Caco-2 (cell line): ENCODE results near the gene BLOC1S3. TPM values are rescaled to one million over a fixed set of nuclear protein-coding genes. Genes with fewer than 3 reads are reported as not detected.

Experiments
- BruUV-seq: library from RNA; stranded (reverse); fragments of 400-500 nt; replicated peaks from 2 replicates; lab custom pipeline; 2021; lab: Mats Ljungman, UMichigan
- CTCF ChIA-PET: fragments of 300-600 bp; sonication (Branson Sonifier 250); formaldehyde crosslinking; loops from one replicate; lab custom pipeline; 2022; ENCODE audit warnings: antibody characterized with exemption; lab: Charles Lee
- POLR2A ChIA-PET: fragments of 300-600 bp; sonication (Branson Sonifier 250); formaldehyde crosslinking; loops from one replicate; lab custom pipeline; 2022; ENCODE audit warnings: antibody characterized with exemption; lab: Charles Lee
- DNase-seq, 2 experiments: peaks; one replicate each; pipeline versions ENCODE4 v3.0.0 to v3.0.0-alpha.2; 2020 to 2022
- H3K27me3 ChIP-seq: replicated peaks from 2 replicates; pipeline ENCODE4 v1.6.0; 2011; ENCODE audit warnings: low read length; ENCODE audit not compliant: control insufficient read depth, insufficient read depth
- H3K36me3 ChIP-seq: 2 replicates; pipeline ENCODE4 v1.5.1; 2011; ENCODE audit warnings: low read length; ENCODE audit not compliant: control insufficient read depth, insufficient read depth
- H3K4me1 ChIP-seq: fragments of 250-450 bp; sonication (Bioruptor Pico); 2 replicates; pipeline ENCODE4 v1.5.1; 2020; ENCODE audit warnings: mild to moderate bottlenecking
- H3K4me3 ChIP-seq: 2 replicates; pipeline ENCODE4 v1.5.1; 2011; ENCODE audit warnings: low read depth, mild to moderate bottlenecking, control low read depth, low read length
- H3K9me3 ChIP-seq: fragments of 250-450 bp; sonication (Bioruptor Pico); 2 replicates; pipeline ENCODE4 v1.5.1; 2020; ENCODE audit warnings: mild to moderate bottlenecking, moderate library complexity
- H3K27ac Mint-ChIP-seq: one replicate; pipeline ENCODE4 v1.8.0; 2022; ENCODE audit warnings: mixed read lengths; ENCODE audit not compliant: unreplicated experiment
- H3K27me3 Mint-ChIP-seq: one replicate; pipeline ENCODE4 v1.8.0; 2022; ENCODE audit warnings: mixed read lengths; ENCODE audit not compliant: insufficient read depth, unreplicated experiment
- H3K36me3 Mint-ChIP-seq: one replicate; pipeline ENCODE4 v1.8.0; 2022; ENCODE audit warnings: mild to moderate bottlenecking, mixed read lengths; ENCODE audit not compliant: insufficient read depth, unreplicated experiment
- H3K4me1 Mint-ChIP-seq: one replicate; pipeline ENCODE4 v1.8.0; 2022; ENCODE audit warnings: low read depth, mixed read lengths; ENCODE audit not compliant: unreplicated experiment
- H3K4me3 Mint-ChIP-seq: one replicate; pipeline ENCODE4 v1.8.0; 2022; ENCODE audit warnings: mild to moderate bottlenecking, moderate library complexity, mixed read lengths; ENCODE audit not compliant: unreplicated experiment
- H3K9me3 Mint-ChIP-seq: one replicate; pipeline ENCODE4 v1.8.0; 2022; ENCODE audit warnings: mixed read lengths; ENCODE audit not compliant: unreplicated experiment
- CTCF ChIP-seq, 2 experiments: fragments of 200-600 bp in 1 of 2; IDR thresholded peaks; 1 replicate in 1 of 2; 2 replicates in 1 of 2; pipeline versions ENCODE4 v1.5.1 to v1.8.0; 2011 to 2022; ENCODE audit warnings: antibody characterized with exemption in 1 of 2, control low read depth in 1 of 2, inconsistent platforms in 1 of 2, low read depth in 1 of 2, low read length in 1 of 2, mild to moderate bottlenecking in 1 of 2, moderate library complexity in 1 of 2; ENCODE audit not compliant: insufficient read depth in 1 of 2, severe bottlenecking in 1 of 2, unreplicated experiment in 1 of 2
- intact Hi-C: fragments of 100-400 bp; cut with micrococcal nuclease; formaldehyde crosslinking; loops from one replicate; pipeline ENCODE4 v1.10.0; 2022; ENCODE audit not compliant: unreplicated experiment
- total RNA-seq: library from RNA; stranded (reverse); gene quantifications from 2 replicates; pipeline ENCODE4 v1.2.3, GENCODE V29; 2022

The BLOC1S3 gene
- total RNA-seq, 1 experiment from 2014 or later = 20.4 TPM

DNA sequence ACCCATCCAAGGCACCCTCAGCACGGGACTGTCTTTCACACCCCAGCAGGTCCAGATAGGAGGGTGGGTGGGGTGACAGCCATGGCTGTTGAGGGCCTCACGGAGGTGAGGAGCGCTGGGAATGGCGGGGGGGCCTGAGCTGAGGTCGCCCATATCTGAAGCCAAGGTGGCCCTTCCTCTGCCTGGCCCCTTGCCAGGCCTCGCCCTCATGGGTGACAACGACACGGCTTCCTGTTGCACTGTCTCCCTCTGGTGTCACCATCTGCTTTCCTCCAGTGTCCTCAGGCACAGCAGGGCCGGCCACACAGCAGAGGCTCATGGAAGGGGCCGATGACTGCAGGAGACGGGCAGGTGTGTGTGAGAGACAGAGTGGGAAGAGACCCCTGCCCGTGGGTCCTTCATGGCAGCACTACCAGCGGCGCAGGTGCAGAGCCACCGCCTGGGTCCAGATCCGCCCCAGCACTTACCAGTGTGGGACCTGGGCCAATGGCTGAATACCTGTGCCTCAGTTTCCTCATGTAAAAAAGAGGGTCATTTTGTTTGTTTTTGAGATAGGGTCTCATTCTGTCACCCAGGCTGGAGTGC is 9.7 kb upstream of the BLOC1S3 start:
- Mint-ChIP-seq H3K36me3 (no peaks in the 10 kb centered on the region), H3K27me3 (no peaks in the 10 kb centered on the region), H3K9me3 (no peaks in the 10 kb centered on the region), H3K27ac (no peak overlapping the region), H3K4me3 (no peak overlapping the region), H3K4me1 (peaks cover 9% of the 10 kb centered on the region)
- TF ChIP-seq CTCF (IDR thresholded peaks at IDR 0.05; ENCODE audit: insufficient read depth in 1 of 2, low read depth in 1 of 2, low read length in 1 of 2, severe bottlenecking in 1 of 2, unreplicated experiment in 1 of 2) = no peak
- Histone ChIP-seq H3K4me3 (no peak overlapping the region), H3K27me3 (no peaks in the 10 kb centered on the region), H3K4me1 (no peaks in the 10 kb centered on the region; the same call in 1 of the 2 replicates), H3K36me3 (peaks cover 3% of the 10 kb centered on the region; the same call in 1 of the 2 replicates), H3K9me3 (no peaks in the 10 kb centered on the region)
- DNase-seq = no peak
- ChIA-PET POLR2A (no interaction called here), CTCF (no interaction called here)
- no TSS peak for BruUV-seq
- intact Hi-C loops = no loop called here

GRCh38 chr19:45169602-45170001 is 9.0 kb upstream of the BLOC1S3 start:
- BruUV-seq = no TSS peak
- no peak overlapping the region for H3K27ac Mint-ChIP-seq
- DNase-seq = no peak
- H3K4me1 Mint-ChIP-seq = peaks cover 6% of the 10 kb centered on the region
- no peak overlapping the region for H3K4me3 Mint-ChIP-seq
- no peaks in the 10 kb centered on the region for H3K27me3 Mint-ChIP-seq
- no peaks in the 10 kb centered on the region for H3K9me3 ChIP-seq
- no peaks in the 10 kb centered on the region for H3K27me3 ChIP-seq
- H3K36me3 ChIP-seq = peaks cover 3% of the 10 kb centered on the region; the same call in 1 of the 2 replicates
- ChIA-PET CTCF (interaction anchor here (1.1 kb wide), 1 partner anchor 9 kb away, joined by 3 read pairs; the partner anchor contains the start of gene NKPD1), POLR2A (no interaction called here)
- H3K4me3 ChIP-seq = no peak overlapping the region
- no peak for TF ChIP-seq CTCF (IDR thresholded peaks at IDR 0.05; ENCODE audit: insufficient read depth in 1 of 2, low read depth in 1 of 2, low read length in 1 of 2, severe bottlenecking in 1 of 2, unreplicated experiment in 1 of 2)
- no peaks in the 10 kb centered on the region for H3K4me1 ChIP-seq
- no peaks in the 10 kb centered on the region for H3K9me3 Mint-ChIP-seq
- H3K36me3 Mint-ChIP-seq = no peaks in the 10 kb centered on the region
- intact Hi-C loops = no loop called here

GRCh38 chr19:45170146-45171106 is 8.2 kb upstream of the BLOC1S3 start:
- no peak for TF ChIP-seq CTCF (IDR thresholded peaks at IDR 0.05; ENCODE audit: insufficient read depth in 1 of 2, low read depth in 1 of 2, low read length in 1 of 2, severe bottlenecking in 1 of 2, unreplicated experiment in 1 of 2)
- no peaks in the 10 kb centered on the region for H3K9me3 ChIP-seq
- Mint-ChIP-seq H3K4me3 (no peak overlapping the region), H3K36me3 (no peaks in the 10 kb centered on the region), H3K4me1 (peaks cover 6% of the 10 kb centered on the region), H3K9me3 (no peaks in the 10 kb centered on the region), H3K27me3 (no peaks in the 10 kb centered on the region), H3K27ac (no peak overlapping the region)
- ChIA-PET CTCF (interaction anchor here (1.1 kb wide), 1 partner anchor 10 kb away, joined by 3 read pairs; the partner anchor contains the start of gene NKPD1), POLR2A (no interaction called here)
- intact Hi-C loops = no loop called here
- no peaks in the 10 kb centered on the region for H3K27me3 ChIP-seq
- DNase-seq = no peak
- BruUV-seq = no TSS peak
- no peak overlapping the region for H3K4me3 ChIP-seq
- peaks cover 3% of the 10 kb centered on the region; the same call in 1 of the 2 replicates for H3K36me3 ChIP-seq
- no peaks in the 10 kb centered on the region for H3K4me1 ChIP-seq
